ENCODE measurements around the gene FGA.

The FGA gene

DNA sequence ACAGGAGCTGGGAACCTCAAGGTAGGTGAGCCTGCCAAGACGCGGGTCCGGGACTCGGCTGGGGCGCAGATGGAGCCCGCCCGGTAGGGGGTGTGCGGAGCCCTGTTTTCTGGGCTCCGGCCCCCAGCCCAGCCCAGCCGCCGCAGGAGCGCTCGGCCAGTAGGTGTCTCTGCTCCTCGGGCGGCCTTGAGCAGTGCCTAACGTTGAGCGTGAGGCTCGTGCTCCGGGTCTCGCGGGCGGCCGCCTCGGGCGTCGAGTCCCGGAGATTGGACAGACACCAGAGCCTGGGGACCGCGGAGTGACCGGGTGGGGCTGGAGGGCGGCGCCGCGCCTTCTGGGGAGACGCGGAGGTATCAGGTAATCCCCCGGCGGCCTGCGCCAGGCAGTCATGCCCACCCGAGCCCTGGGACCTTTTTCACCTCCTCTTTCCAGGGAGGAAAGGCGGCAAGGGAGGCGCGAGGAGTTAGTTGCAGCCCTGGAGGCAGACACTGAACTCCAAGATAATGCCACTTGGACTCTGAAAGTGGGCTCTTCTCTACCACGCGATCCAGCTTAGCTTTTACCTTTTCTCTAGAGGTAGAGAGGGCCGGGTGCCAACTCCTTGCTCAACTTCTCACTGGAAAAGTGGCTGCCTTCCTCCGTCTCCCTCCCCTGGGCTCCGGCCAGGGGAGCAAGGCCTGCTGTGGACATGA lies 36.4 kb upstream of the FGA start:
- ChIA-PET CTCF (interaction anchor here (0.6 to 2.5 kb wide), 6 partner anchors 12 to 625 kb away, joined by 3 to 10 read pairs (median 4); partner anchors contain the start of gene FGG), POLR2A (interaction anchor here (1.7 kb wide), 1 partner anchor 77 kb away, joined by 6 read pairs; the partner anchor contains the start of gene PLRG1)
- TF ChIP-seq CTBP1 (IDR thresholded peaks at IDR 0.05; ENCODE audit: borderline replicate concordance), result no peak
- peak; percentile 67 for TF ChIP-seq L3MBTL2 (conservative IDR thresholded peaks at IDR 0.05)
- peak; percentile 32 for DNase-seq (ENCODE audit: extremely low spot score)

DNA sequence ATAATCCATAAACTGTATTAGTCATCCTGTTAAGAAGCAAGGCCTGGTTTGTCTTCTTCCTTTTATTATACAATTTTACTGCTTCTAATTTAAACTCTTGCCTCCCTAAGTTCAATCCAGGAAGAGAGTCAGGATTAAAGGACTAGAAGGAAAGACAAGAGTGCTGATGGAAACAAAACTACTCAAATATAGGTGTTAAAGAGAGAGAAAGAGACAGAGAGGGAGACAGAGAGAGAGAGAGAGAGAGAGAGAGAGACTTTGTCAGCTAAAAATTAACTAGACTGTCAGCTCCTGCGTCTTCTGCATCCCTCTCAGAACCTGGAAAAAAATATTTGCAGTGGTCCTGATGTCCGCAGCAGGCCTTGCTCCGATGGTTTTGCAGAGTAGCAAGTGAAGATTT lies 35.4 kb upstream of the FGA start:
- no peak for TF ChIP-seq FOXA1 (IDR thresholded peaks at IDR 0.05)
- TF ChIP-seq BHLHE40 (IDR thresholded peaks at IDR 0.05; ENCODE audit: borderline replicate concordance), result no peak
- TF ChIP-seq CTBP1 (IDR thresholded peaks at IDR 0.05; ENCODE audit: borderline replicate concordance), result no peak
- TF ChIP-seq FOXK2 (IDR thresholded peaks at IDR 0.05), result no peak
- no peak for TF ChIP-seq NFRKB (IDR thresholded peaks at IDR 0.05)
- no peak for TF ChIP-seq HDGF (IDR thresholded peaks at IDR 0.05; ENCODE audit: borderline replicate concordance)
- no peak for TF ChIP-seq ZNF384 (IDR thresholded peaks at IDR 0.05)
- no peak for DNase-seq (ENCODE audit: extremely low spot score)
- ChIA-PET CTCF (interaction anchor here (0.6 to 2.5 kb wide), 8 partner anchors 11 to 626 kb away, joined by 3 to 10 read pairs (median 4); partner anchors contain the start of genes FGG and PLRG1), POLR2A (interaction anchor here (1.6 to 1.7 kb wide), 2 partner anchors 76 kb away, joined by 6 to 11 read pairs; partner anchors contain the start of gene PLRG1)

DNA sequence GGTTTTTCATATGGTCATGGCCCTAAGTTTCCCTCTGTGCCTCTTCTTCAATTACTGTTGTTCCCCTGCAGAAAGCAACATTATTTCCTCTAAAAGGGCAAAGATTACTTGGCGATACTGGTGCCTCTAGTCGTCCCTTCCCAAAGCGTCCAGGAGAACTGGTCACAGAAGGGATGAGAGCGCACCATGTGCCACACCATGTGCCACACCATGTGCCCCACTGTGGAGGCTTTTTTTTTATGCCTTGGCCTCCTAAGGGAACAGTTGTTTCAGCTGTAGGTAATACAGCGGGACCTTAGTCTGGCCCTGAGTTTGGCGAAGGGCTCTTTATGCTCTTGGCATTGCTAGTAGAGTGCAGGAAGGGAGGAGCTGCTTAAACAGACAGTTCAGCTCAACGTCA lies 33.5 kb upstream of the FGA start:
- DNase-seq (ENCODE audit: extremely low spot score), result no peak
- TF ChIP-seq CTBP1 (IDR thresholded peaks at IDR 0.05; ENCODE audit: borderline replicate concordance) (no peak), ARNT (IDR thresholded peaks at IDR 0.05) (no peak), BHLHE40 (IDR thresholded peaks at IDR 0.05; ENCODE audit: borderline replicate concordance) (no peak), FOXA1 (IDR thresholded peaks at IDR 0.05) (no peak), SP1 (IDR thresholded peaks at IDR 0.05) (no peak), FOXK2 (IDR thresholded peaks at IDR 0.05) (no peak), TARDBP (IDR thresholded peaks at IDR 0.05) (no peak), HDGF (IDR thresholded peaks at IDR 0.05; ENCODE audit: borderline replicate concordance) (no peak), ELF4 (IDR thresholded peaks at IDR 0.05) (no peak), NFRKB (IDR thresholded peaks at IDR 0.05) (no peak), FOXM1 (IDR thresholded peaks at IDR 0.05; ENCODE audit: borderline replicate concordance) (no peak), SUZ12 (IDR thresholded peaks at IDR 0.05) (no peak)
- TF ChIP-seq, protein P1, sequence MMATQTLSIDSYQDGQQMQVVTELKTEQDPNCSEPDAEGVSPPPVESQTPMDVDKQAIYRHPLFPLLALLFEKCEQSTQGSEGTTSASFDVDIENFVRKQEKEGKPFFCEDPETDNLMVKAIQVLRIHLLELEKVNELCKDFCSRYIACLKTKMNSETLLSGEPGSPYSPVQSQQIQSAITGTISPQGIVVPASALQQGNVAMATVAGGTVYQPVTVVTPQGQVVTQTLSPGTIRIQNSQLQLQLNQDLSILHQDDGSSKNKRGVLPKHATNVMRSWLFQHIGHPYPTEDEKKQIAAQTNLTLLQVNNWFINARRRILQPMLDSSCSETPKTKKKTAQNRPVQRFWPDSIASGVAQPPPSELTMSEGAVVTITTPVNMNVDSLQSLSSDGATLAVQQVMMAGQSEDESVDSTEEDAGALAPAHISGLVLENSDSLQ (IDR thresholded peaks at IDR 0.05), result no peak
- POLR2A ChIA-PET, result interaction anchor here (1.0 kb wide), 1 partner anchor 74 kb away, joined by 4 read pairs; the partner anchor contains the start of gene PLRG1
- CTCF ChIA-PET, result interaction anchor here (0.7 to 1.5 kb wide), 6 partner anchors 8 to 72 kb away, joined by 3 to 8 read pairs (median 4); no protein-coding TSS in a partner anchor

DNA sequence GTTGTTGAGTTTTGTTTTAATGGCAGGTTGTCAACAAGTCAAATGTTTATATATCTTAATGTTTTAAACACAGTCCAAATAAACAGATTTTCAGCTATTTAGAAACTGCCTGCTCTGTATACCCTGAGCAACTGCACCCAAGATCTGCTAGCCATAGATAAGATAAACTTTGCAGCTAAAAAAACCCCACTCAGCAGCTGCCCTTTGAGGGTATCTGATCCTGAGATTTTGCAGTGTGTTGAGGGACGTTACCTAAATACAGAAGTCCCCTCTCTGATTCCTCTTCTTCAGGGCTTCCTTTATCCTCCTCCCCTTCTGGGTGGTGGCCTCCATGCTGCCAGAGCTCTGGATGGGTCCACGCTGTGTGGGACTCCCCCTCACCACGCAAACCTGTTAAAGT lies 32.9 kb upstream of the FGA start:
- CTCF ChIA-PET, result interaction anchor here (0.7 to 1.5 kb wide), 8 partner anchors 9 to 122 kb away, joined by 3 to 8 read pairs (median 4); partner anchors contain the start of gene PLRG1
- POLR2A ChIA-PET, result interaction anchor here (1.0 kb wide), 1 partner anchor 73 kb away, joined by 4 read pairs; the partner anchor contains the start of gene PLRG1
- no peak for TF ChIP-seq TARDBP (IDR thresholded peaks at IDR 0.05)
- TF ChIP-seq FOXM1 (IDR thresholded peaks at IDR 0.05; ENCODE audit: borderline replicate concordance), result no peak
- no peak for TF ChIP-seq LEF1 (IDR thresholded peaks at IDR 0.05; ENCODE audit: borderline replicate concordance)
- TF ChIP-seq SP1 (IDR thresholded peaks at IDR 0.05), result no peak
- TF ChIP-seq SUZ12 (IDR thresholded peaks at IDR 0.05), result no peak
- no peak for TF ChIP-seq ARNT (IDR thresholded peaks at IDR 0.05)
- no peak for TF ChIP-seq ZNF384 (IDR thresholded peaks at IDR 0.05)
- TF ChIP-seq L3MBTL2 (conservative IDR thresholded peaks at IDR 0.05), result no peak
- TF ChIP-seq FOXK2 (IDR thresholded peaks at IDR 0.05), result no peak
- no peak for TF ChIP-seq CTBP1 (IDR thresholded peaks at IDR 0.05; ENCODE audit: borderline replicate concordance)
- TF ChIP-seq FOXA1 (IDR thresholded peaks at IDR 0.05), result no peak

DNA sequence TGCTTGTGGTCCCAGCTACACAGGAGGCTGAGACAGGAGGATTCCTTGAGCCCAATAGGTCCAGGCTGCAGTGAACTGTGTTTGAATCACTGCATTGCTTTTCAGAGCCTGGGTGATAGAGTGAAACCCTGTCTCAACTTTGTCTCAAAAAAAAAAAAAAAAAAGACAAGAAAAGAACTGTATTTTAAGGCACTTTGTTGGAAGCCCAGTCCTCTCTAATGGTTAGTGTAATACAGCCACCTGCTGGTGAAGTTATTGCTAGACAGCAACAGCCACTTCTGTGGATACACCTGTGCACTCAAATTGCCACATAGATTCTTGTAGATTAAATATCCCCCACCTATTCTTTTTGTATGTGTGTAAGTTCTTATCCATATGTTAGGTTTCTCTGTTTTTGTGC lies 32.1 kb upstream of the FGA start:
- peak; percentile 84 for TF ChIP-seq ZNF384 (IDR thresholded peaks at IDR 0.05)
- no peak for TF ChIP-seq CTBP1 (IDR thresholded peaks at IDR 0.05; ENCODE audit: borderline replicate concordance)
- ChIA-PET POLR2A (no interaction called here), CTCF (interaction anchor here (0.6 to 5.1 kb wide), 10 partner anchors 10 to 273 kb away, joined by 3 to 67 read pairs (median 6); partner anchors contain the start of genes FGG and PLRG1)
- DNase-seq (ENCODE audit: extremely low spot score), result peak; percentile 54

More for the DNA sequence above, 32.9 kb upstream of the FGA start:
- DNase-seq (ENCODE audit: extremely low spot score), result no peak

DNA sequence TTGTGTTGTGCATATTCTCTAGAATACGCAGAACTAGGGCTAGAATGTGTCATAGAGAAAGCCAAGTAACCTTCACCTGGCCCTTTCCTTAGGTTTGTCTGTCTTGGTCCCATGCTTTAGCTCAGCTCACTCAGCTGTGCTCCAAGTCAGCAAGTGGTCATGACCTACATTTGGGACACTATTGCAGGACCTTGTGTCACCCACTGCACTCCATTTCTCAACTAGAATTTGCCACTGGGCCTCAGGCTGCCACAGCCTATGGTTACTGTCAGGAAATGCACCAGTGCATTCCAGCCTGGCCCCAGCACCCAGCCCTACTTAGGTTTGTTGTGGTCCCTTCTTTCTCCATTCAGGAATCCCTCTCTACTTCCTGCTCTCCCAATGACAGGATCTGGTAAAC lies 29.6 kb upstream of the FGA start:
- no peak for DNase-seq (ENCODE audit: extremely low spot score)
- ChIA-PET CTCF (interaction anchor here (3.7 to 5.1 kb wide), 2 partner anchors 61 to 69 kb away, joined by 33 to 67 read pairs; partner anchors contain the start of gene PLRG1), POLR2A (interaction anchor here (1.6 kb wide), 1 partner anchor 70 kb away, joined by 8 read pairs; the partner anchor contains the start of gene PLRG1)
- TF ChIP-seq FOXA1 (IDR thresholded peaks at IDR 0.05), result no peak
- TF ChIP-seq FOXK2 (IDR thresholded peaks at IDR 0.05), result no peak
- TF ChIP-seq ELF4 (IDR thresholded peaks at IDR 0.05), result no peak
- TF ChIP-seq L3MBTL2 (conservative IDR thresholded peaks at IDR 0.05), result no peak
- no peak for TF ChIP-seq CTBP1 (IDR thresholded peaks at IDR 0.05; ENCODE audit: borderline replicate concordance)
- TF ChIP-seq ARNT (IDR thresholded peaks at IDR 0.05), result no peak
- TF ChIP-seq TARDBP (IDR thresholded peaks at IDR 0.05), result no peak
- no peak for TF ChIP-seq HDGF (IDR thresholded peaks at IDR 0.05; ENCODE audit: borderline replicate concordance)
- TF ChIP-seq FOXM1 (IDR thresholded peaks at IDR 0.05; ENCODE audit: borderline replicate concordance), result no peak
- TF ChIP-seq NFRKB (IDR thresholded peaks at IDR 0.05), result no peak
- no peak for TF ChIP-seq SUZ12 (IDR thresholded peaks at IDR 0.05)

DNA sequence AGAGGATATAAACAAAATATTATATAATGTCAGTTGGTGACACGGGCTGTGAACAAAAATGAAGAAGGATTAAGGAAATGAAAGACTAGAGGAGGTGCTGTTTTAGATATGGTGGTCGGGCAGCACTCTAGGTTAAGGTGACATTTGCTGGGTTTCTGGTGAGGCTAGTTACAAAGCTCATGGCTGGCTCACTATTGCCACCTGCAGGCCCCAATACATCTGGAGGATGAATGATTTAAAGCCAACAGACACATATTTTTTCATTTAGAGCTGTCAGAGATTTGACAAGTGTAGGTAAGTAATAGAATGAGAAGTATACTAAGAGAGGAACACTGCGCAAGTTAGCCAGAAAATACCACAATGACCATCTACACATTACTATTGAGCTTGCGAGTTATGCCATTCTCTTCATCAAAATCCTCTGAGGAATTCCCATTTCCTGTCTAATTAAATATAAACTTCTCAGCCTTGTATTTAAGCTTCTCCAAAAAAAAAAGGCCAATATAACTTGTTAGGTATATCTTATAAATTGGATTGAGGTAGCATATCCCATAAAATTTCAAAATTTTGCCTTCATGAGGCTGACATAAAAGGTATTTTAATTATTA lies 28.3 kb upstream of the FGA start:
- CTCF ChIA-PET, result interaction anchor here (0.6 to 5.1 kb wide), 13 partner anchors 12 to 101 kb away, joined by 3 to 67 read pairs (median 4); partner anchors contain the start of genes FGB and PLRG1
- POLR2A ChIA-PET, result interaction anchor here (1.6 kb wide), 1 partner anchor 68 kb away, joined by 13 read pairs; the partner anchor contains the start of gene PLRG1
- peak; percentile 61 for DNase-seq (ENCODE audit: extremely low spot score)
- TF ChIP-seq, protein P1 (IDR thresholded peaks at IDR 0.05), result peak; percentile 75
- no peak for TF ChIP-seq FOXM1 (IDR thresholded peaks at IDR 0.05; ENCODE audit: borderline replicate concordance)

All from HEK293T (cell line).